RPMI8226 (cell line): Measurements from ENCODE around the gene LAPTM4A.
"Not testable (repeated sequence)": the region's sequence is repeated elsewhere in the genome, so short reads cannot be mapped to it uniquely, and the experiment has no call there.

Experiments
- DNase-seq: peaks from one replicate; pipeline ENCODE4 v3.0.0-alpha.2; 2015

The LAPTM4A gene

DNA sequence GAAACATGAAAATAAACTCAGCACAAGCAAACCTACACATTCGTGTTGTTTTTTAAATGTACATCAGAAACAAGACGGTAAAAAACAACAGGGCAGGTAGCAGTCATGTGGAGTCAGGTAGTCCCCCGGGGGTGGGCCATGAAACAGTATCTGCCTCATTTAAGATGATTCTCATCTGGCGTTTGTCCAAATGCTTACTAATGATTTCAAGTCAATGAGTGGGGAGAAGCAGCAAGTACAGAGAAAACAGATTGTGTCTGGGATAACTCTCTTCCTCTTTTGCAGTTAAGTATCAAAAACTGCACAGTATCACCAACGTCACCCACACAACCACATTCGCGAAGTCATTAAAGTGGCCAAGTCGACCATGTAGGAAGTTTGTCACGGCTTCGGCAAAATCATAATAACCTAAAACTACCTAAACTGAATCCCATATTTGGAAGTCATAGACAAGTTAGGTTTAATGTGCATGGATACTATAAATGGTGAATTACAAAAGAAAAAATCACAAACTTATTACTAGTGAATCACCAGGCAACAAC lies 1.3 kb downstream of the LAPTM4A start:
- DNase-seq: peak; percentile 88

DNA sequence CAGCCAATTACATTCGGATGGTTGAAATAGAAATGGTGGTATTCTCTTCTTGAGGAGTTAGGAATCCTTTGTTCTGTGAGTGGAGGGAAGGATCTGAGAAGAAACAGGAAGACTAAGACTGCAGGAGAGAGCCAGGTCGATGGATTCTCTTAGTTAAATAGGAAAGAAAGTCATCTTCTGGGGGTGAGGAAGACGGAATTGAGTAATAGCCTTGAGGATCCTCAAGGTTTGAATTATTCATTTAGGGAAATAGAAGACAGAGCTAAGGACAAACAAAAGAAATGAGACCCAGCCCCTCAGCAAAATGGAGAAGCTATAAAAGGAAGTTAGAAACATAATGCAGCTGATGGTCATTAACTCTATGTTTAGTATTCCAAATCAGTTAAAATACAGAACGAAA lies 1.8 kb downstream of the LAPTM4A start:
- DNase-seq: no peak

DNA sequence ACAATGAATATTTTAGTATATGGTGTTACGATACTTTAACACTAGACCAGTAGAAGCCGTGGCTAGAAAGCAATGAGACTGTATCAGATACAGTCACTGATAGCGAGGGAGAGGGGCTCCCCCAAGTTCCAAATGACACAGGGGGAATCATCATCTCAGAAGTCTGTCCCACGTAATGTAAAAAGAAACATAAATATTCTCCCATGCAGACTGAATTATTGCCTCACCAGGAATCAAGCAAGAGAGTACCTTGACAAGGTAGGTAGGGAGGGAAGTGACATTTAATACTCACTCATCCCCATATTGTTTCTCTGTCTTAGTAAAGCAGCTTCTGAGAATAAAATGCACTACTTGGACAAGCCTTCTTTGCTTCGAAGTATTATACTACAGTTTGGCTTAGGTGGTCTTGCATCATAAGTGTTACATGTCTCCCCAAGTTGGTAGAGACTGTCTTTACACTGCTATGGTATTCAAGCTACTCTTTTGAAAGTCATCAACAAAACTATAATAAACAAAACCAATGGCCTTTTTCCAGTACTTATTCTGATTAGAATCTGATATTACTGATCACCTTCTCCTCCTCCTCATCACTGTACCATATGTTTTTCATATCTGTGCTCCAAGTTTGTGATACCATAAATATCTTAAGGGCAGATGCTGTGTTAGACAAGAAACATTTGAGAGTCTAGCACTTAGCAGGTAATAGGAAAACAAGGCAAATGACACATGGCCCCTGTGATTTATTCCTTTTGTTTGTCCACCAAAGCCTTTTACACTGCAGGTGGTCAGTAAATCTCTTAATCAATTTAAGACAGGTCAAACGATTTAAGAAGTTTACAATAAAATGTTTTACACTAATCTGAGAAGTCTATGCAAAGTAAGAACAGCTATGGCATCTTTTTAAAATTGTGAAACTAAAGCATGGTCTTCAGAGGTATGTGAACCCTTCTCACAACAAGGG lies 2.7 kb downstream of the LAPTM4A start:
- DNase-seq: no peak

DNA sequence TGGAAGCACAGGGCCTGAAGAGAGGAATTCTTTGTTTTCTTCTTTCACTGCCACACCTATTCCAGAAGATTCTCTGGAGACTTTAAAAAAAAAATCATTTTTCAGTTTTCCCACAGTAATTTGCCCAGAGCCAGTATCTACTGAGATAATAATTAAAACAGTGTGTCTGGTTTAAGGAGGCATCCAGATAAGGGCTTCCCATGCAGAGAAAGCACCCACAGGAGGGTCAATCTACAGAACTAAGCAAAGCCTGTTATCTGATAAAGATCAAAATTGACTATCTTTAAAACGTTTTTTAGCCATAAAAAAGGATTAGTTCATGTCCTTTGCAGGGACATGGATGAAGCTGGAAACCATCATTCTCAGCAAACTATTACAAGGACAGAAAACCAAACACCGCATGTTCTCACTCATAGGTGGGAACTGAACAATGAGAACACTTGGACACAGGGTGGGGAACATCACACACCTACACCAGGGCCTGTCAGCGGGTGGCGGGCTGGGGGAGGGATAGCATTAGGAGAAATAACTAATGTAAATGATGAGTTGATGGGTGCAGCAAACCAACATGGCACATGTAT lies 5.6 kb downstream of the LAPTM4A start:
- DNase-seq: not testable (repeated sequence)

DNA sequence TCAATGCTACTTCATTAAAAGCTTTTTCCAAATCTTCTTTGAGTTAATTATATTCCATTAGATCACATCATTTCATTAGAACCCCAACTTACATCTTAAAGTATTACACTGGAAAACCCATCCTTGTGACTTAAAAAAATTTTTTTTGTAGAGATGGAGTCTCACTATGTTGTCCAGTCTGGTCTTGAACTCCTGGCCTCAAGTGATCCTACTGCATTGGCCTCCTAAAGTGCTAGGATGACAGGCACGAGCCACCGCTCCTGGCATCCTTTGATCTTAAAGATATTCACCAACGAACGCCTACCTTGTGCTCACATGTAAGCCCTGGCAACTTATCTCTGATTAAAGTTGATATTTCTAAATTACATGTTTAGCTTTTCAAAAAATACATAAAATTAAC lies 6.7 kb downstream of the LAPTM4A start:
- no peak for DNase-seq

DNA sequence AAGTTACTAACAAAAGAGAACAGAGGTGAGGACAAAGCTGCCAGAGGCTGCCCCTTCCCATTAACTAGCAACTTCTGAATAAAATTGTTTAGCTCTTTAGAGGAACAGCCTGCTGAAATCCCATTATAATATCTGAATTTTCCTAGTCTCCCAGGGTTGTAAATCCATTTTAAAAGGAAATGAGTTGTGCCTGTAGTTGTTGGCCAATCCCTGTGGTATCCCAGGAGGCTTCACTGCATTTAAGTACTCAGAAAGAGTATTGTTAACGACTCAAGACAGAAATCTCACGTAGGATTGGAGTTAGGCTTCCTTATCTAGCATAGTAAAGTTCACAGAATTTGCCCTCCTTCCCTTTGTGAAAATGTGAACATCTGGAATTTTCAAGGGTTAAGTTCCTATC lies 8.9 kb downstream of the LAPTM4A start:
- DNase-seq: no peak

DNA sequence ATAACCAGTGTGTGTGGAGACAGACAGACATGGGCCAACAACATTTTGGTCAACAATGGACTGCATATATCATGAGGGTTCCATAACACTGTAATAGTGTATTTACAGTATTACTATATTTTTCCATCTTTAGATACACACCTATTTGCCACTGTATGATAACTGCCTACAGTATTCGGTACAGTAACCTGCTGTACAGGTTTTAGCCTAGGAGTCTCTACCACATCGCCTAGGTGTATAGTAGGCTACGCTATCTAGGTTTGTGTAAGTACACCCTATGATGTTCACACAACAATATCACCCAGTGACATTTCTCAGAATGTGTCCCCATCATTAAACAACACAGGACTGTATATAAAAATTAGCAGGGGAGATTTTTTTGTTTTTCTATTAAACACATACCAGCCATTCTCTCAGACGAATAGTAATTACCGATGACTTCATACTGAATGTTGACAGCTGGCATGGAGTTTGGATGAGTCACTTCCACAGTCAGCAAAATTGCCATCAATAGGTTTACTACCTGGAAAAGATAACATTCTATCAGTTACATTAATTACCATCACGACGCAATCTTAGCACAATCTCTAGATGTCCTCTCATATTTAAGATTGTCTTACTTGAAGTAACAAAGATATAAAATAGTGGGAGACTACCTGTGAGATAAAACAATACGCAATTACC lies 10.8 kb downstream of the LAPTM4A start:
- no peak for DNase-seq

DNA sequence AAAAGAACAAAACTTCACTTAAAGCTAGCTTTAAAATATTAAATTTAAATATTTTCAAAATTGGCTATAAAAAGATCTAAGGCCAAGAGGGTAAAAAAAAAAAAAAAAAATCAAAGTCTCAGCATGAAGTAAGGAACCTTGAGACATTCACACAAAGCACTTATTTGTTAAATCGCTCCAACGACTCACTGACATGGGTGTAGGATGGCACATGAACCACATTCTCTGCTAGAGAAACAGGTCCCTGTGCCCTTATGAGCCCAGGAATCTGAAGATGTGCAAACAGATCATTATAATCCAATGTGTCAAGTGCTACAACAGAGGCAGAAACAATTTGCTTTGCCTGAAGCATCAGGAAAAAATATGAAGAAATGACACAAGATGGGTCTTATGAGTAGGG lies 13.8 kb downstream of the LAPTM4A start:
- DNase-seq: no peak

DNA sequence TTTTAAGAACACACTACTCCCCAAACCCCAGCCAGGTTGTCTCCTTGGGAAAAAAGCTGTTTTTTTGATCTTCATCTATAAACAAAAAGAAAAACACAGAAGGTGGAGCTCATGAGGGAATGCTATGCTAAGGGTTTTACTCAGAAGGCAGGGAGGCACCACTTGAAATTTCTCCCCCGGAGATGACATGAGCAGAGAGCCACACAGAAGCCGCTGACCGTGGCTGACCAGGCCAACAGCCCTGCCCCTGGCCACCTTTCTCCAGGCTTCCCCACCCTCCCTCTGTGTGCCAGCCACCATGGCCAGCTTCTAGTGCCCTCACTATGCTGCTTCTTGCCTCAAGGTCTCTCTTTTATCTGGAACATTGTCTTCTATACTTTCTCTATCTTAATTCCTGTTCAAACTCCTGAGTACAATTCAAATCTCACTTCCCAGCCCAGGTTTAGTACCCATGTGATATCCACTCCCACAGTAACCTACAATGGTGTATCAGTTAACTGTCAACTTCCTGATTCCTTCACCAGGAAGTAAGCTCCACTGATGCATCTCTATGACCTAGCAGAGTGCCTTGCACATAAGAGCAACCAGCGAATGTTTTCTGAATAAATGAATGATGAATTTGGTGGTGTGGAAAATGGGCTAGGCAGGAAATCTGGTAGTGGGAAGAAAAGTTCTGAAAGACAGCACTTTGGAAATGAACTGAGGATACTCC lies 15.3 kb downstream of the LAPTM4A start:
- no peak for DNase-seq

DNA sequence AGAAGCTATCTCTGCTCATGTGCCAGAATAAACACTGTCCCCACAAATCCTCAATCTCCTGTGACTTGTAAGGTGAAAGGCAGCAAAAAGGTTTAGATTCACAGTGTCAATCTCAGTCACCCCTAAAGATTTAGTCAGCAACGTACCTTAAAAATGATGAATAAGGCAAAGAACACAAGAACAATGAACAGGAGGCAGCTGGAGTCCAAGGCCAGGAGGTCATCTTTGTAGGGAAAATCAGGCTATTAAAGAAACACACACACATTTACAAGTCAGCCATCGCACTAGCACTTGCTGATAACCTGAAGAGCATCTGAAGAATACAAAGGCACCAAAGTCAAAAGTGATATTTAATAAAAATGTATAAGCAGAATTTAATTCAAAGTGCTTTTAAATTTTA lies 16.6 kb downstream of the LAPTM4A start:
- no peak for DNase-seq

DNA sequence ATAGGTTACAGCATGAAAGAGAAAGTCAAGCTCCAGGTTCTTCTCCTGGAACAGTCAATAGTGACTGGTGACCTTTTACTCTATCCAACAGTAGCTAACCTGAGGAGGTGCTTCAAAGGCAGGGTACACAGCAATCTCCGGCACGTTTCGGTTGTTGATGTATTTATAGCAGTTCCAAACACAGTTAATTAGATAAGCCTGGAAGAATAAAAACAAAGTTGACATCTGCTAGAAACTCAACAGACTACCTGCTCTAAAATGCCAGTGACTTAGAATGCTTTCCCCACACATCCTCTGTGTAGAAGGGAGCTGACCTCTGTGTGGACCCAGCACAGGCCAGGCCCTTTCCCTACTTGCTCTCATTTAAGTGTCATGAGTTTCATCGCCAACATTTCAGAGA lies 17.2 kb downstream of the LAPTM4A start:
- DNase-seq: no peak

DNA sequence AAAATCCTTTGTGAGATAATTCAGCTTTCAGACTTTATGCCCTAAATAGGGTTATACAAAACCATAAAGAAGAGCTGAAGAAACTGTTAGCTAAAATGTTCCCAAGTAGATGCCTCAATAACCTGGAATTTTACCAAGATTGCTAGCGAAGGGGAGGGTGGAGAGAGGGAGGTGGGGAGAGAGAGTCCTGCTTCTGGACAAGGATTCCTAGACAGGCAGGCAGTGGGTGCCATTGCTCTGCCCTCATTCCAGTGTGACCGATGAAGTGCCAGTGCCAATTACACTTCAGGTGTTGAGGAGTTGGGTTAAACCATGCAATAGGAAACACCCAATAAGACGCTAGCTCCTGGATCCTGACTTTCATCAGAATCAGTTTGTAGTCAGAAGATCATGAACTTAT lies 18.1 kb downstream of the LAPTM4A start:
- no peak for DNase-seq

DNA sequence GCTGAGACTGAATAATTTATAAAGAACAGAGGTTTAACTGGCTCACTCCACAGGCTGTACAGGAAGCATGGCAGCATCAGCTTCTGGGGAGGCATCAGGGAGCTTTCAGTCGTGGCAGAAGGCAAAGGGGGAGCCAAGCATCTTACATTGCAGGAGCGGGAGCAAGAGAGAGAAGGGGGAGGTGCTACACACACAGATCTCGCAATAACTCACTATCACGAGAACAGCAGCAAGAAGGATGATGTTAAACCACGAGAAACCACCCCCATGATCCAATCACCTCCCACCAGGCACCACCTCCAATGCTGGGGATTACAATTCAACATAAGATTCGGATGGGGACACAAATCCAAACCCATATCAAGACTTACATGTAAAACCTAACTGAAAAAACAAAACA lies 21.2 kb downstream of the LAPTM4A start:
- no peak for DNase-seq

DNA sequence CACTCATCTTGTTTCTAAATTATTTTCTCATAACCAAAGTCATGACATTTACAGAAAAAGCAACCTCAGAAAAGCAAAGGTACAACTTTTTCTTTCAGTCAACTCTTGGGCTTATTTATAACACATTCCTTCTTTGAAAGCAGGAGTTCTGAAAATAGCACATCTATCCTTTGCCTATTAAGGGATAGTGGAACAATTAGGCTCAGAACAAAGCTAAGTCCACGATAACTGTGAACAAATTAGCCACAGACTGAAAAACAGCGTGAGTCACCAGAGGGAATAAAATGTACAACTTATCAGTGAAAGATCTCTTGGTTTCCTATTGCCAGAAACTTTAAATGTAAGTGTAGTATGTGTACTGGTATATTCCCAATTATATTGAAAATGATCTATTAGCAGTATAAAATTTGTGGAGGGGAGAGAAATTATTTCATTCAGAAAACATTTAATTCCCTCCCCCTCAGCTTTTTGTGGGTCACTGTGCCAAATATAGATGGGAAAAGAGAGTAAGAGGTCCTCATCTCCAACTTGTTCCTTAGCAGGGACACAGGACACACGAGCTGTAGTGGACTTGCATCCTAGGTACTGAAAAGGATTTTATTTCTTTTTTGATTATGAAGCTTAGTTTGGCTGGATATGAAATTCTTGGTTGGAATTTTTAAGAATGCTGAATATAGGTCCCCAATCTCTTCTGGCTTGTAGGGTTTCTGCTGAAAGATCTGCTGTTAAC lies 23.6 kb downstream of the LAPTM4A start:
- DNase-seq: no peak

DNA sequence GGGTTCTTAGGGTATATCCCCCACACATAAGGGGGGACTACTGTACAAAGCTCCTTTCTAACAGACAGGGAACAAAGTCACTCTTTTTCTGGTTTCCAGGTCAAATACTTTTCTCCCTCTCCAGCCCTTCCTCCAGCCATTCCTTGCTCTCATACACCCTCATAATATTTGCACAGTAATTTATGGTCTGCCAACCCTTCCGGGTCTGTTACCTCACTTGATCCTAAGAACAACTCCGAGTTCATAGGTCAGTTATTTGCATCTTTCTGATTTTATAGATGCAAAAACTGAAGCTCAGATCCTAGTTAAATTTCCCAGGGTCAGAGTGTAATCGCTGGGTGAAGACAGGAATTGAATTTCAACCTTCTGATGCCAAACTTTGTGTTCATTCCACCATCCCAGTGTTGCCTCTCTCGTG lies 24.2 kb downstream of the LAPTM4A start:
- DNase-seq: no peak

DNA sequence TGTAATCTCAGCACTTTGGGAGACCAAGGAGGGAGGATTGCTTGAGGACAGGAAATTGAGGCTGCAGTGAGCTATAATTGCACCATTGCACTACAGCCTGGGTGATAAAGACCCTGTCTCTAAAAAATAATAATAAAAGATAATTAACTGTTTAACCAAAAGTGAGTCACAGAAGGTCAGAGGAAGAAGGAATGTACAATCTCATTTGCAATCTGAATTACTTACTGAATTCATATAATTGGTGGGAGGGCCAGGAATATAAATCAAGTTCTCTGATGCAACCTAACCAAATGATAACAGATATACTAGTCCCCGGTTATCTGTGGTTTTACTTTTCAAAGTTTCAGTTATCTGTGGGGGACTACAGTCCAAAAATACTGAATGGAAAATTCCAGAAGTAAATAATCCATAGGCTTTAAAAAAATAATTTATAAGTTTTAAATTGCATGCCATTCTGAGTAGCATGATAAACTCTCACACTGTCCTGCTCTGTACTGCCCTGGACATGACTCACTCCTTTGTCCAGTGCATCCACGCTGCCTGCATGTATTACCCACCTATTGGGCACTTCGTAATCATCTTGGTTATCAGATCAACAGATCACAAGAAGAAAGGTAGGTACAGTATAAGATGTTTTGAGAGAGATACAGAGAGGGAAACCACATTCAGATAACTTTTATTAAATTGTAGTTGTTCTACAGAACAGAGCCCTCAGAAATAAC lies 26.2 kb downstream of the LAPTM4A start:
- no peak for DNase-seq

DNA sequence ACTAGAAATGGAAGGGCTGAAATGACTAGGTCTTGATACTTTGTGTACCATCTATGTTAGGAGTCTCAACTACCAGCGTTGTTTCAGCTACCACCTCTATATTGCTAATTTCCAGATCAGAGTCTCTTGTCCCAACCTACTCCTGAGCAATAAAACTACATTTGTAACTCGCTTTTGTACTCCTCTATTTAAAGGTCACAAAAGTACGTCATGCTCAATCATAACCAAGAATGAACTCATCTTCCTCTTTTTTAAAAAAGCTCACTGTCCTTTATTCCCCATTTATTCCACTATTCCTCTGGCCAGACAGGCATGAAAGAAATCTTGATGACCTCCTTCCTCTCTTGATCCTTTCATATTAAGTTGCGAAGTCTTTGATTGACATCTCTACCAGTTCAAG lies 27.7 kb downstream of the LAPTM4A start:
- no peak for DNase-seq

DNA sequence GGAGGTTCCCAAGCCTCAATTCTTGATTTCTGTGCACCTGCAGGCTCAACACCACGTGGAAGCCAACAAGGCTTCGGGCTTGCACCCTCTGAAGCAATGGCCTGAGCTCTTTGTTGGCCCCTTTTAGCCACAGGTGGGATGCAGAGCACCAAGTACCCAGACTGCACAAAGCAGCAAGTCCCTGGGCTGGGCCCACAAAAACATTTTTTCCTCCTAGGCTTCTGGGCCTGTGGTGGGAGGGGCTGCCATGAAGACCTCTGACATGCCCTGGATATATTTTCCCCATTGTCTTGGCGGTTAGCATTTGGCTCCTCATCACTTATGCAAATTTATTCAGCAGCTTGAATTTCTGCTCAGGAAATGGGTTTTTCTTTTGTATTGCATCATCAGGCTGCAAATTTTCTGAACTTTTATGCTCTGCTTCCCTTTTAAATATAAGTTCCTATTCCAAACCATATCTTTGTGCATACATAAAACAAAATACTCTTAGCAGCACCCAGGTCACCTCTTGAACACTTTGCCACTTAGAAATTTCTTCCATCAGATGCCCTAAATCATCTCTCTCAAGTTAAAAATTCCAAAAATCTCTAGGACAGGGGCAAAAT lies 29.9 kb downstream of the LAPTM4A start:
- no peak for DNase-seq

DNA sequence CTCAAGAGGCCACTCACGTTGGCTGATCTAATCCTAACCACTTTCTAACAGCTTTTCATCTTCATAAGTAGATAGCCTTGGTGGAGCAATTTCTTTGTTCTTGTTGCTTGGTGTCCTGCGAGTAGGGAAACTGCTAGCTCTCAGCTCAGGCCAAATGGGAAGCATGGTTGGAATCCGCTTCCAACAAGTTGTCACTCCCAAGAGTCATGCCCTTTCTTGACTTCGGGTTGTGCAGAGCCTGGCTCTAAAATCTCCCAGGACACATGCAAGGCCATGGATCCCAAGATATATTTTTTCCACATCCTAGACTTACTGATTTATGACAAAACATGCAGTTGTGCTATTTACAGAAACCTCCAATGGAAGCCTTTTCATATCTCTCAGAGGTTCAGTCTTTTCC lies 31.7 kb downstream of the LAPTM4A start:
- no peak for DNase-seq

DNA sequence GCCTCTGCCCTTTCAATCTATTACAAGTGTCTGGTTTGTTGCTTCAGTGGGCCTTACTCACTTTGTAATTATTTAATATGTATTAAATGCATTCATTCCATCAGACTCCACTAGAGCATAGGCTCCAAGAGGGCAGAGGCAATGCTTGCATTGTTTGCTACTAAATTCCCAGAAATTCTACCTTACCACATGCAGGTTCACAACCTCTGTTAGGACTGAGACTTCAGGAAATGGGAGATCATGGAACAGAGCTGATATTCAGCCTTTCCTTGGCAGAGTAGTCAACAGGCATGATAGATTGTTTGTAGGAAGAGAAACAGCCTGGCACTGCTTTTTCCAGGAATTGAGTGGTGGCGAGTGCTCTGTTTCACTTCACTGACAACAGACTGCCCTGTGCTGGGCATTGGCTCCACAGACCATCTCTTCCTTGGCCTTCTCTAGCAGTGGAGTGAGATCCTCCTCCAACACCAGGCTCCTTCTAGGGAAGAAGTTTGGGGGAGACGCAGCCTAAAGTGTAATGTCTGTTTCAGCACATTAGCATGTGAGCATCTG lies 32.8 kb downstream of the LAPTM4A start:
- DNase-seq: no peak

DNA sequence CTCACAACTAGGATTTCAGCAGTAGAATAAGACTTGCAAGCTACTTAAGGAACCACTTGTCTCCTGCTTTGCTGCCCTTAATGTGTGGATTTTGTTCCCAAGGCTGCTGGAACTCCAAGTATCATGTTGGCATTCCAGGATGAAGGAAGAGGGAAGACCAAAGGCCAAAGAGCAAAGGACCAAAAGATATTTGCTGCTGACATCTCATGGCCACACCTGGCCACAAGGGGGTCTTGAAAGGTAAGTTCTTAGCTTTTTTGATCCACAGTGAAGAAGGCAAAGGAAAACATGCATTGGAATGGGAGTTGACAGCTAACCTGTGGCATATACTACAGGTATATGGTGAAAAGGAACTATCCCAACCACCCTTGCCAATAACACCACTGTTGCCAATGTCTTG lies 35.1 kb downstream of the LAPTM4A start:
- DNase-seq: no peak
